Suppressor macrophage treated with lipopolysaccharide for 1 hour (primary cell): Measurements from ENCODE around the gene IDUA.

Experiments
- DNase-seq, 3 donors: peaks; one replicate each; pipeline ENCODE4 v3.0.0-alpha.2; 2020 to 2022

IDUA gene

GRCh38 chr4:1001561-1002130 is 14.8 kb downstream of the IDUA start:
- no peak for DNase-seq

DNA sequence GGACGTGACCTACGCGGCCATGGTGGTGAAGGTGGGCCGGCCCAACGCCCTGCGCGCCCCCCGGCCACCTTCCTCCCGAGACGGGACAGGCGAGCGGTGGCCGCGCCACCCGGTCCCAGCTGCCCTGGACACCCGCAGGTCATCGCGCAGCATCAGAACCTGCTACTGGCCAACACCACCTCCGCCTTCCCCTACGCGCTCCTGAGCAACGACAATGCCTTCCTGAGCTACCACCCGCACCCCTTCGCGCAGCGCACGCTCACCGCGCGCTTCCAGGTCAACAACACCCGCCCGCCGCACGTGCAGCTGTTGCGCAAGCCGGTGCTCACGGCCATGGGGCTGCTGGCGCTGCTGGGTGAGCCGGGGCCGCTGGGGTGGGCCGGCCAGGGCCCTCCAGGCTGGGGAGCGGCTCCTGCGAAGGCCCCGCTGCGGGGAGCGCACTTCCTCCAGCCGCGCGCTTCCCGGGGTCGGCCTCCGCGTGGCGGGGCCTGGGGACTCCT is 15.3 kb downstream of the IDUA start:
- DNase-seq: peak in 1 of 3 donors; percentile 22

DNA sequence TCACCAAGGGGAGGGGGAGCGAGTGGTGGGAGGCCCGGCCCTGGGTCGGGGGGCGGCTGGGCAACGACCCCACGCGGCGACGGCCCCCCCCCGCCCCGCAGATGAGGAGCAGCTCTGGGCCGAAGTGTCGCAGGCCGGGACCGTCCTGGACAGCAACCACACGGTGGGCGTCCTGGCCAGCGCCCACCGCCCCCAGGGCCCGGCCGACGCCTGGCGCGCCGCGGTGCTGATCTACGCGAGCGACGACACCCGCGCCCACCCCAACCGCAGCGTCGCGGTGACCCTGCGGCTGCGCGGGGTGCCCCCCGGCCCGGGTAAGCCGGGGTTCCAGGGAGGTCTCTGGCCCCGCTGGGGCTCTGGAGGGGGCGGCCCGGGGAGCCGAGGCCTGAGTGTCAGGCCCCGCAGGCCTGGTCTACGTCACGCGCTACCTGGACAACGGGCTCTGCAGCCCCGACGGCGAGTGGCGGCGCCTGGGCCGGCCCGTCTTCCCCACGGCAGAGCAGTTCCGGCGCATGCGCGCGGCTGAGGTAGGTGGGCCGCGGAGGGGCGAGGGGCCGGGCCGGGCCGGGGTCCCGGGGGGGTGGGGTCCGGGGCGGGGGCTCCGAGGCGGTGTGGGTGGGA is 15.9 kb downstream of the IDUA start:
- DNase-seq: no peak

DNA sequence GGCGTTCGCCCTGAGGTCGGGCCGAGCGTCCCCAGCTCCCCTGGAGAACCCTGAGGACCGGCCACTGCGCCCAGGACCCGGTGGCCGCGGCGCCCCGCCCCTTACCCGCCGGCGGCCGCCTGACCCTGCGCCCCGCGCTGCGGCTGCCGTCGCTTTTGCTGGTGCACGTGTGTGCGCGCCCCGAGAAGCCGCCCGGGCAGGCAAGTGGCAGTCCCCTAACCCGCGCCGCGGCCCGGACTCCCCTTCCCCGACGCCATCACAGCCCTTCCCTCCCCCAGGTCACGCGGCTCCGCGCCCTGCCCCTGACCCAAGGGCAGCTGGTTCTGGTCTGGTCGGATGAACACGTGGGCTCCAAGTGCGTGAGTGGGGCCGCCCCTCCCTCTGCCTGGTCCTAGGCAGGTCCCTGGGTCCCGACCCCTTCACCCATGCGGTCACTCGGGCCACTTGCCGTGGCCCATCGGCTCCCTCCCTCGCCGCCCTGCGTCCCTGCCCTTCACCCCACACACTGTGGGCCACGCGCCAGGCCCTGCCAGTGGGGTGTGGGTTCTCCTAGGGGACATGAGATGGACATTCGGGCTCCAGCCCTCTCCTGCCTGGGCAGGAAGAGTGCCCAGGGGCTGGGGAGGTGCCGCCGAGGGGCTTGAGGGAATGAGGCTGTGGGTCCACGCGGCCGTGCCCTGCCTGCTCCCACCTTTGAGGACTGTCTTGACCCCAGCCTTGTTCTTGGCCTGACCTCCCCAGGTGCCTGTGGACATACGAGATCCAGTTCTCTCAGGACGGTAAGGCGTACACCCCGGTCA is 16.6 kb downstream of the IDUA start:
- no peak for DNase-seq

DNA sequence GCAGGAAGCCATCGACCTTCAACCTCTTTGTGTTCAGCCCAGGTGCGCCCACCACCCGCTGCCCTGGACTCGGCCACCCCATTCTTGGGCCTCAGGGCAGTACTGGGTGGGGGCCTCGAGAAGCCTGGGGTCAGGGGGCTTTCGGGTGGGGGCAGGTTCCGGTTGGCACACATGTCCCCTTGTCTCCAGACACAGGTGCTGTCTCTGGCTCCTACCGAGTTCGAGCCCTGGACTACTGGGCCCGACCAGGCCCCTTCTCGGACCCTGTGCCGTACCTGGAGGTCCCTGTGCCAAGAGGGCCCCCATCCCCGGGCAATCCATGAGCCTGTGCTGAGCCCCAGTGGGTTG is 17.2 kb downstream of the IDUA start:
- no peak for DNase-seq

GRCh38 chr4:1004557-1005485 is 18.0 kb downstream of the IDUA start:
- DNase-seq: no peak

GRCh38 chr4:1006856-1007255 is 20.0 kb downstream of the IDUA start:
- peak in 1 of 3 donors; percentile 14 for DNase-seq

- DNase-seq: peak; percentile 20 to 27 (median 21)
Measured at GRCh38 chr4:1008840-1009541, 22.1 kb downstream of the IDUA start.

- peak; percentile 73 to 94 (median 86) for DNase-seq
Measured at GRCh38 chr4:1009542-1010394, 22.9 kb downstream of the IDUA start.

GRCh38 chr4:1010395-1011021 is 23.7 kb downstream of the IDUA start:
- peak; percentile 86 to 92 (median 88) for DNase-seq

DNA sequence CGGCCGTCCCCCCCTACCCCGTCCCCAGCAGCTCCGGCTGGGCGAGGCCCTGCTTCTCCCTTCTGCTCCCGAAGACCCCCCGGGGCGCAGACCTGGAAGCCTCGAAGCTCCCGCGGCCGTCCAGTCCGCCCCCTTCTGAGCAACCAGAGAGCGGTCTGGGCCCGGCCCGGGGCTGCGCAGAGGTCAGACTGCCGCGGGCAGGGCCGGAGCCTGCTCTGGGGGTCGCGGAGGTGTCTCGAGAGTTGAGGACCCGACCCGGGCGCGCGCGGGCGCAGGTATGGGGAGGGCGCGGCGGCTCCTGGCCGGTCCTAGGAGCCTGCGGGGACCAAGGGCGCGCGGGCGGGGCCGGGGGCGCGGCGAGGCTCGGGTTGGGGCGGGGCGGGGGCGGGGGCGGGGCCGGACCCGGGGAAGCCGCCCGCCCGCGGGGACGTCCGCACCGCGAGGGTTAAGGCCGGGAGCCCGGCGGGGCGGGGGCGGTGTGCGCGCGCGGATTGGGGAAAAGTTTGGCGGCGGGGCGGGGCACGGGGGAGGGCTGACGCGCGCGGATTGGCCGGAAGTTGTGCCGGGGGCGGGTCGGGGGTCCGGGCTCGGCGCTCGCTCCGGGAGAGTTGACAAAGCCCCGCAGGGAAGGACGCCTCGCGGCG is 24.3 kb downstream of the IDUA start, which contains the start of gene FGFRL1:
Gene FGFRL1, plus strand, starts transcription at position 605 of the 644 bp plus-strand sequence. CDS start 860 bp downstream, outside the sequence.
- peak; percentile 88 to 98 (median 96) for DNase-seq

DNA sequence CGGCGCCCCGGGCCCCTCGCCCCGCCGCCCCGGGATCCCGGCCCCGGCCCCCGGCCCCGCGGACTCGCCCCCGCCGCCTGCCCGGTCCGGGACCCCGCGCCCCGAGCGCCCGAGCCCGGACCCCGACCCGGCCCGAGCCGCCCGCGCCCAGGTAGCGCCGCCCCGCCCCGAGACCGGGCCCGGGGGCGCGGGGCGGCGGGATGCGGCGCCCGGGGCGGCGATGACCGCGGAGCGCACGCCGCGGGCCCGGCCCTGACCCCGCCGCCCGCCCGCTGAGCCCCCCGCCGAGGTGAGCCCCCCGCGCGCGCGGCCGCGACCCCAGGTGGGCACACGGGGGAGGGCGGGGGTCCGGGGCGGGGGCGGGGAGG is 24.8 kb downstream of the IDUA start:
- DNase-seq: no peak

DNA sequence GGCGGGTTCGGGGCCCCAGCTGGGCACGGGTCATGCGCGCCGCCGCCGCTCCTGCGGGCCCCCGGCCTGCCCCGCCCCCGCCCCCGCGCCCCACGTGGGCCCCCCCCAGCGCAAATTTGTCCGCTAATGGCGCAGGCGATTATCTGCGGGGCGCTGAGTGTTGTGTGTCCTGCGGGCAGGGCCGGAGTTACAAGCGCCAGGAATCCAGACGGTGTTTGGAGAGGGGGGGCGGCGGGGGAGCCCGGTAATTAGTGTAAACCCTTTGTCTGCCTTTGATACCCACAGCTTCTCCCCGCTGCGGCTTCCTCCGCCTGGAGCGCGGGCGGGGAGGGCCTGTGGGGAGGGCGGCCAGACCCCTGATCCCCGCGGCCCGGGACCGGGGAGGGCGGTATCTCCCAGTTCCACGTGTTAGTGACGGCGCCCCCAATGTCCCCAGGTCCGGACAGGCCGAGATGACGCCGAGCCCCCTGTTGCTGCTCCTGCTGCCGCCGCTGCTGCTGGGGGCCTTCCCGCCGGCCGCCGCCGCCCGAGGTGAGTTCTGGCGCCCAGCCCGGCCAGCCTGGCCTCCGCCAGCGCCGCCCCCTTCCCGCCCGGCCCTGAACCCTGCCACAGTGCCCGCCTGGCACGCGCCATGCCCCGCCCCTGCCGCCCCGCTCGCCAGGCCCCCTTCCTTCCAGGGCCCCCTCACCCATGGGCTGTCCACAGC is 25.3 kb downstream of the IDUA start:
- peak in 2 of 3 donors; percentile 25 to 36 for DNase-seq

DNA sequence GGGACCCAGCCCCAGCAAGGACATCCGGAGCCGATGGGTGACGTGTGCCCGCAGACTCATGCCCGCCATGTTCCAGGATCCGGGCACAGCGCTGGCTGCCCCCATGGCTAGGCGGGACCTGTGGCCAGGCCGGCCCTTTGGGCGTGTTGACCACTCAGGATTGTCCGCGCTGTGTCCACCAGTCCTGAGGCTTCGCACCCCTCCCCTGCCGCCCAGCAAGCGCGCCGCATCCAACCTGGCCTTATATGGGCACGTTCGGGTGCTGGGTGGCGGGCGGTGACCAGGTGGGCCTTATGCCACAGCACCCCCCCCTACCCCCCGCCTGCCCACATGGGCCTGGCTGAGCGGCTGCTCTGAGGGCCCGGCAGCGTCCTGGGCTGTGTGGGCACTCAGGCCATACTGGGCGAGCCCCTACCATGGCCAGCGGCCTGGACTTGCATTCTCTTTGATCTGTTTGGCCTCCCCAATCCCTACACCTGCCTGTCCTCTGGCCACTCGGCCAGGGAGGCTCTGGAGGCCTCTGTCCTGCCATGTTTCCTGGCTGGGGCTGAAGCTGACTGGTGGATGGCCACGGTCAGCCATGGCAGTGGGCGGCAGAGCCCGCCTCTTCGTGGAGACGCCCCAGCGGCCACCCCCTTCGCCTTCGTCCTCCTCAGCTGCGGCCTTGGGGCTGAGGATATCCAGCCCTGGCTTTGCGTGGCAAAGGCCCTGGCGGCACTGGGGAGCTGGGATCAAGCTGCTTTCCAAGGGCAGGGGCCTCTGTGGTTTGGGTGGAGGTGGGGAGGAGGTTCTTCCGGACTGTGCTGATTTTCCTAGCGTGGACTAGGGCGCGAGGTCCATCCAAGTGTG is 26.6 kb downstream of the IDUA start:
- no peak for DNase-seq

GRCh38 chr4:1014291-1015167 is 27.7 kb downstream of the IDUA start:
- DNase-seq: peak; percentile 18 to 30 (median 22)

DNA sequence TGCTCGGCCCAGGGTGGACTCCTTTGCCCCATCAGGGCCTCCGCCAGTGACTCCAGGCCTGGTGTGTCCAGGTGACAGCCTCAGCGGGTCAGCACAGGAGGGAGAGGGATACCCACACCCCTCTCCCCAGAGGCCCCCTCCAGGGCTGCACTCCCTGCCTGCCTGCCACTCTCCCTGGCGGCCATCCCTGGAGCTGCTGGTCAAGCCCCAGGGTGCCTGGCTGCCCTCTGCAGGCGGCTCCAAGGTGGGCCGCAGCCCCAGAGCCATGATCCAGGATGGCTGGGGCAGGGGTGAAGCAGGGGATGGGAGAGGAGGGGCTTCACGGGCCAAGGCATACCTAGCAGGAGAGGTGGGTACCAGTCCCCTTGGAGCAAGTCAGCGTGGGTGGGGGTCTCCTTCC is 28.3 kb downstream of the IDUA start:
- DNase-seq: no peak

DNA sequence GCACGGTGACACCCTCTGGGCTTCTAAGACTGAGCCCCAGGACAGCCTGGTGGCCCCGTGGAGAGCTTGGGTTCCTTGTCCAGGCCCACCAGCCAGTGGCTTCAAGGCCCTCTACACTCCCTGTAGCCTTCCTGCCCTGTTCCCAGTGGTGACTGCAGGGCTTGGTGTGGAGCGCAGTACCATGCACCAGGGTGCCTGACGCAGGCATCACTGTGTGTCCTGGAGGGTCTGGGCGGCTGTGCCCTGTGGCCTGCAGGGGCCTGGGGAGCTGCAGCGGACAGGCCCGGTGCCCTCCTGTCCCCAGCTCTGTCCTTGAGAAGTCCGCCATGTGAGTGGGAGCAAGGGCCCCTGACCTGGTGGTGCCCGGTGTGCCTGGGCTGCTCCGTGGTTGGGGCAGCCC is 28.9 kb downstream of the IDUA start:
- DNase-seq: no peak
